Measurements from ENCODE around the gene ALKBH7.
A peak's percentile ranks its signal among the peaks of the same experiment; 100 is the strongest.
"Not testable (repeated sequence)": the region's sequence is repeated elsewhere in the genome, so short reads cannot be mapped to it uniquely, and the experiment has no call there.

ALKBH7 gene

DNA sequence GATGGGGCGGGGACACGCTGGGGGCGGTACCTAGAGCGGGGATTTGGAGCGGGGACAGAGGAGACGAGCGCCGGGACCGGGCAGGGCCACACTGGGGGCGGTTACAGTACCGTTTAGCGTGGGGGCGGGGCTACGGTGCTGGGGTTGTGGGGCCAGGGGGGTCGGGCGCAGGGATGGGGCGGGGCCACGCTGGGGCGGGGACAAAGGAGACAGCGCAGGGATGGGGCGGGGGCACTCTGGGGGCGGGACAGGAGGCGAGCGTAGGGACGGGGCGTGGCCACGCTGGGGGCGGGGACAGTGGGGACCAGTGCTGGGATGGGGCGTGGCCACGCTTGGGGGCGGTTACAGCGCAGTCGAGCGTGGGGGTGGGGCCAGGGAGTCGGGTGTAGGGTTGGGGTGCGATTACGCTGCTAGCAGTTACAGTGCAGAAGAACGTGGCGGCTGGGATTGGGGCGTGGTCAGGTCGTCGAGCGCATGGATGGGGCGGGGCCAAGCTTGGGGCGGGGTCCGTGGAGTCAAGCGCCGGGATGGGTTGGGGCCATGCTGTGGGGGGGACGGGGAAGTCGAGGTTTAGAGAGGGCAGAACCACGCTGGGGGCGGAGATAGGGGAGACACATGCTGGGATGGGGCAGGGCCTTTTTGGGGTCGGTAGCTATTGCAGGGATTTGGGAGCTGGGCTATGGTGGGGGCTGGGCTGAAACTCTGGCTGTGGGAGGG, 660 bp downstream of the ALKBH7 start:
- DNase-seq, result peak; percentile 100

DNA sequence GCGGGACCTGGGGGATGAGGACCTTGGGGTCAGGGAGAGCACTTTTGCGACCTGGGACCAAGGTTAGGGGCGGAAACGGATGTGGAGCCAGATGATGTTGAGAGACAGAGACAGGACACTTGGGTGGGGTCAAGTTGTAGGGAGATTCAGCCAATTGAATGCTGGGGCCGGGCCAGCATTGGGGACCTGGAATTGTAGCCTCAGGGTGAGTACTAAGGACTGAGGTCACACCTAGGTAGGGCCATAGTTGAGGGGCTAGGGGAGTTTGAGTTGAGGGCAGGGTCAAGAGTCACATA, 1.2 kb downstream of the ALKBH7 start:
- peak; percentile 56 for DNase-seq

DNA sequence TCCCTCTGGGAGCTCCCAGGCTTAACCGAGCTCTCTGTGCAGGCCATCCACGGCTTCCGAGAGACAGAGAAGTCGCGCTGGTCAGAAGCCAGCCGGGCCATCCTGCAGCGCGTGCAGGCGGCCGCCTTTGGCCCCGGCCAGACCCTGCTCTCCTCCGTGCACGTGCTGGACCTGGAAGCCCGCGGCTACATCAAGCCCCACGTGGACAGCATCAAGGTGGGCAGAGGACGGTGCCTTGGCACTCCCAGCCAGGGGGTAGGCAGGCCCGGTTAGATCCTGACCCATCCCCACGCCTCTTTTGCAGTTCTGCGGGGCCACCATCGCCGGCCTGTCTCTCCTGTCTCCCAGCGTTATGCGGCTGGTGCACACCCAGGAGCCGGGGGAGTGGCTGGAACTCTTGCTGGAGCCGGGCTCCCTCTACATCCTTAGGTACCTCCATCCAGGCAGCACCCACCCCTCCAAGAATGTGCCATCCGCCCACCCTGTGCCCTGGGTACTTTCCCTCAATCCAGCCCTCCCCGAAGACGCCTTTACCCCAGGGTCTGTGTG, 1.6 kb downstream of the ALKBH7 start:
- DNase-seq, result no peak

DNA sequence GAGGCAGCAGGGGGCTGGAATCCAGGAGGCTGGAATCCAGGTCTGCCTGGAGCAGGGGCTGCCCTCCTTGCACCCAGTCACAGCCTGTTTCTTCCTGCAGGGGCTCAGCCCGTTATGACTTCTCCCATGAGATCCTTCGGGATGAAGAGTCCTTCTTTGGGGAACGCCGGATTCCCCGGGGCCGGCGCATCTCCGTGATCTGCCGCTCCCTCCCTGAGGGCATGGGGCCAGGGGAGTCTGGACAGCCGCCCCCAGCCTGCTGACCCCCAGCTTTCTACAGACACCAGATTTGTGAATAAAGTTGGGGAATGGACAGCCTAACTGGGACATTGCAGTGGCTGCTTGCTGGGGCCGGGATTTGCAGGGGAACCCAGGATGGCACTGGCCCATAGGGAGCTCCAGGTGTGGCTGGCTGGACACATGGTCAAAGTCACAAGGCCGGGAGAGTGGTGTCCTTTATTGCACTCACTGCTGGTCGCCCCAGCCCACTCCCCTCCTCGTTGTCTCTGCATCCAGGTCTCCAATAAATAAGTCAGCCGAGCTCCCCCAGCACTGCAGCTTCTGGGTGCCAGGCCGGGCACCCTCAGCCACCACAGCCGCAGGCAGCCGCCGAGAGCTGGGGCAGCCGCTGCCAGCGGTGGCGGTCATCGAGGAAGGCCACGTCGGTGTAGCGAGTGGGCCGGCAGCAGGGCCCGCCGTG, 2.3 kb downstream of the ALKBH7 start:
- DNase-seq, result no peak

DNA sequence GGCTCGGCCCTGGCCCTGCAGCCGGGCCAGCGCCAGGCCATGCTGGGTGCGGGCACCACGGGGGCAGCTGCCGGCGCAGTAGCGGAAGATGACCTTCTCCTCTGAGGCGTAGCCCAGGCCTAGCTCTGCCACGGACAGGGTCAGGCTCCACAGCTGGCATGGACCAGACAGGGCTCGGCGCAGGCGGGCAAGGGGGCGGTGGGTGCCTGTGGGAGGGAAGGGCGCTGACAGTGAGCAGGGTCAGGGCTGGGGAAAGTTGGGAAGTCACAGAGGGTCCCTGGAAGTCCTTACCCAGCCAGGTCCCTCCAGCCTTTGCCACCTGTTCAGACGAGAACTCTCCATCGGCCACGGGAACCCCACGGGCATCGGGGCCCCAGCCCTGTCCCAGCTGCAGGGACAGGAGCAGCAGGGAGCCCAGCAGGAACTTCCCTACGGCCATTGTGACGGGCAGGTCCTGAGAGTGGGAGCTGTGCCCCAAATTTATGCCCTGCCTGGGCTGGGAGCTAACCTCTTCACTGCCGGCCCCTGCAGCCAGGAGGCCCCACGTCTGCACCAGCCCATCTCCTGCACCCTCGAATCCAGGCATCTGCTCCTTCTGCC, 2.9 kb downstream of the ALKBH7 start, which contains the start of gene PSPN:
PSPN (minus strand) TSS at position 523 of the 600 bp plus-strand sequence; CDS start at position 439, 84 bp downstream.
- DNase-seq, result no peak

DNA sequence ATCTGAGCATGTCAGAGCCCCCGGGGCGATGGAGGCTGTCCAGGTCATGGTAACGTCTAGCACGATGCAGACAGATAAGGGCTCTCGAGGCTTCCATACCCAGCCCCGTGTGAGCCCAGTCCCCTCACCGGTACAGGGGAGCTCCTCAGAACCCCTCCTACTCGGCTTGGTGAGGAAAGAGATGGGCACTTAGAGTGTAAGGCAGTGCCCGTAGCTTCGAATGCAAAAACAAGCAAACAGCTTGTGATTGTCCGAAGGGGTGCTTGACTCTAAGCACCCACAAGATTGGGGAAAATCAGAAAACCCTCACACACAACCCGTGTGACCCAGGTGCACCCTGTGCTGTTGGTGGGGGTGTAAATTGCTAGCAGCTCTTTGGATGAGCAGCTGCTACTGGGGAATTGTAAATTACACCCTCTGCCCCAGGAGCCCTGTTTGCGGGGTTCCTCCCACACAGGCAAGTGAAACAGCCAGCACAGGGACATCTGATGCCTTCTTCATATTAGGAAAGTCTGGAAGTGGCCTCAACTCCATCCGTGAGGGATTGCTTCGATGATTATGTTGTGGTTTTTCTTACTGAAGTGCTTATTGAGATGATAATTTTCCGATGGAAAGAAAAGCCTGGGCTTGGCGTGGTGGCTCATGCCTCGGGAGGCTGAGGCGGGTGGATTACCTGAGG, 4.1 kb downstream of the ALKBH7 start:
- no peak for DNase-seq

DNA sequence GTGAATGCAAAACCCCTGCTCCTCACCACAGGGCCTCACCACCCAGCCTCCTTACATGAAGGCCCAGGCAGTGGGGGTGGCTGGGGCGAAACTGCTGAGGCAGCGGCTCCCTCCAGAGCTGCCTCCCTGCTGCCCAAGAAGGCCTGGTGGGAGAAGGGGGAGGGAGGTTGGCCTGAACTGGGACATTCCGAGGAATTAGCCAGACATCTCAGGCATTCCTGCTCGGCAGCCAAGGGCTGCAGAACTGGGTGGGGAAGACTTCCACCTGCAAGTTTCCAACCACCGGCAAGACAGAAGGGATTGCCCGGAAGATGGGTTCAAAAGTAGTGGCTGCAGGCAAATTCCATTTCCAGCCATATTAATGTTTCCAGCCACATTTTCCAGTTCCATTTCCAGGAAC, 5.4 kb downstream of the ALKBH7 start:
- DNase-seq, result no peak

DNA sequence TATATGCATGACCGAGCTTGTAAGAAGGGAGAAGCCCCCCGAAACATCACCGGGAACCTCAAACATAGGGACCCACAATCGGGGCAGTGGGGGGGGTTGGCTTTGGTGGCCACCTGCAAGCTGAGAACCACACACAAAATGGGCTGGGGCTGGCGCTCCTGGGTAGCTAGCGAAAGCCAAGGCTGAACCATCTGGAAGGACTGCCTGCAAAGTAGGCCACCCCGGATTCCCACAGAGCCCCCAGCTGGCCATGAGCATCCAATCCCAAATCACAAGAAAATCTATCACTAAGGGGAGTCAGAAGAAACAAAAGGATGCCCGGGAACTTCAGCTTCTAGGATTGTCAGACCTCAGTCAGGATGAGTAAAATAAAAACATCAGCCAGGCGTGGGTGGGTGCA, 5.9 kb downstream of the ALKBH7 start:
- no peak for DNase-seq

DNA sequence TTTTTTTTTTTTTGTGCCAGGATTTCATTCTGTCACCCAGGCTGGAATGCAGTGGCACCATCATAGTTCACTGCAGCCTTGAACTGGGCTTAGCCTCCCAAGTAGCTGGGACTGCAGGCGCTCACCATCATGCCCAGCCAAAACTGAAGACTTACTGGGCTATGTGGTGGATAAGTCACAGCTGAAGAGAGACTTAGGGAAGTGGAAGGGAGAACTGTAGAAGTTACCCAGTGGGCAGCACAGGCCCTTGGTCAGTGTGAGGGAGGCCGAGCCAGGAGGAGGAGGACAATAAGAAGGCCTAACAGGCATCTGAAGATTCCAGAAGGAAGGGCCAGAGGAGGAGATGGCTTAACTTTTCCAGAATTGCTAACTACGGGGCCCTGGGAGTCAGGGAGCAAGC, 7.2 kb downstream of the ALKBH7 start:
- DNase-seq, result no peak

DNA sequence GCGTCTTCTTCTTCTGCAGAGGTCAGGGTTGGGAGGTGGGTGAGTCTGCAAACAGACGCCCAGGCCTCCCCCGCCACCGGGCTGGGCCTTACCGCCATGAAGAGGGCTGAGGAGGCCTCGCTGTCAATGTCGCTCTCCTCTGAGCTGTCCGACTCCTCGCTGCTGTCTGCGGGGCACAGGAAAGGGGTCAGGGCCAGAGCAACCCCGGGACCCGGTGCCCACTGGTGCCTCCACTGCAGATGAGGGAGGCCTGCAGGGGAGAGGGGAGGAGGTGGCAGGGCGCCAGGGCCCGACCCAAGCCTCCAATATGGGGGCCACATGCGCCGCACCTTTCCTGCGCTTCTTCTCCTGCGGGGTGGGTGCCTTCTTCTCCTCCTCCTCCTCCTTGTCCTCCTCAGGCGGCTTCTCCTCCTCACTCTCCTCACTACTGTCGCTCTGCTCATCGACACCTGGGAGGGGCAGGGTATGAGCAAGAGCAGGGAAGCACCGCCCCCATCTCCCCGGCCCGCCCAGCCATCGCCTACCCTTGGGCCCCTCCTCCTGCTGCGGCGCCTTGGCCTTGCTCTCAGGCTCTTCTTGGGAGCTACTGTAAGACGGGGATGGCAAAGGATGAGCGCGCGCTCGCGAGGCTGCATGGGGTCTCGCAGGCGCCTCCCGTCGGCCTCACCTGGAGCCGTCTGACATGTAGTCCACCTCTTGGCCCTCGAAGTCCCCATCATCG, 8.6 kb downstream of the ALKBH7 start:
- DNase-seq, result no peak

DNA sequence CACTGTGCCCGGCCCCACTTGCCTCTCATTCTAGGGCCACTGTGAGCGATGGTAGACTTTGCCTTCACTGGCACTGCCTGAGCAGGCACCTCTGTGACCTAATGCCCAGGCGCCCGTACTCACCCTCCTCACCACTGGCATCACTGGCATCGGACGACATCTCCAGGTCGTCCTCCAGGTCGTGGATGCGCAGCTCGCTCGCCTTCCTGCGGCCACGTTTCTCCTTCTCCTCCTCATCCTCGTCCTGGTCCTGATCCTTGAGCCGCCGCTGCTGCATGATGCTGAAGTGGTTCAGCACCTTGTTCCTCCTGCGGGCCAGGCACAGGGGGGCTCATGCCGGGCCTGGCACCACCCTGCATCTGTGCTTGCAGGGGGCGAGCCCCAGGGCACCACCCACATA, 10.6 kb downstream of the ALKBH7 start:
- no peak for DNase-seq

DNA sequence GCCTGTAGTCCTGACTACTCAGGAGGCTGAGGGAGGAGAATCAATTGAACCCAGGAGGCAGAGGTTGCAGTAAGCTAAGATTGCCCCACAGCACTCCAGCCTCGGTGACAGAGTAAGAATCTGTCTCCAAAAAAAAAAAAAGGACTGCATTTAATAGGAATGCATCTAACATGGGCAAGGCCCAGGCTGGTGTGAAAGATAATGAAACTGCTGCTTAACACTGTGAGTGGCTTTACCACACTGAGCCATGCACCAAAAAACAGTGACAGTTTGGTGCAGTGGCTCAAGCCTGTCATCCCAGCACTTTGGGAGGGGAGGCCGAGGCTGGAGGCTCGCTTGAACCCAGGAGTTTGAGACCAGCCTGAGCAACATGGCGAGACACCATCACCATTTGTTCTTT, 11.8 kb downstream of the ALKBH7 start:
- peak; percentile 58 for DNase-seq

DNA sequence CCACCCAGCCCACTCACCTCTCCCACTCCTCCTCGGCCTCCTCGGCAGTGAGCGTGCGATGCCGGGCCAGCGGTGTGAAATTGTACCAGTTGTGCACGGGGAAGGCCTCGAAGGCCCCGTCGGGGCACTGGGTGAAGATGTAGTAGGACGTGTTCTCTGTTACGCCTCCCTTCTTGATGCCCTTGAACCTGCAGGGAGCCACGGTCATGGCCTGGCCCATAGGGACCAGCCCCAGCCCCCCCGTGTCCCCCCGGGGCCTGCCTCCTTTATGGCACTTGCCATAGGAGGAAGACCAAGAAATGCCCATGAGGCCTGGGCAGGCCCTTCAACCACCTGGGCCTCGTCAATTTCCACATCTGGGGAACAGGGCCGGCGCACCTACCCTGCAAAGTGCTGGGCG, 14.8 kb downstream of the ALKBH7 start:
- no peak for DNase-seq

DNA sequence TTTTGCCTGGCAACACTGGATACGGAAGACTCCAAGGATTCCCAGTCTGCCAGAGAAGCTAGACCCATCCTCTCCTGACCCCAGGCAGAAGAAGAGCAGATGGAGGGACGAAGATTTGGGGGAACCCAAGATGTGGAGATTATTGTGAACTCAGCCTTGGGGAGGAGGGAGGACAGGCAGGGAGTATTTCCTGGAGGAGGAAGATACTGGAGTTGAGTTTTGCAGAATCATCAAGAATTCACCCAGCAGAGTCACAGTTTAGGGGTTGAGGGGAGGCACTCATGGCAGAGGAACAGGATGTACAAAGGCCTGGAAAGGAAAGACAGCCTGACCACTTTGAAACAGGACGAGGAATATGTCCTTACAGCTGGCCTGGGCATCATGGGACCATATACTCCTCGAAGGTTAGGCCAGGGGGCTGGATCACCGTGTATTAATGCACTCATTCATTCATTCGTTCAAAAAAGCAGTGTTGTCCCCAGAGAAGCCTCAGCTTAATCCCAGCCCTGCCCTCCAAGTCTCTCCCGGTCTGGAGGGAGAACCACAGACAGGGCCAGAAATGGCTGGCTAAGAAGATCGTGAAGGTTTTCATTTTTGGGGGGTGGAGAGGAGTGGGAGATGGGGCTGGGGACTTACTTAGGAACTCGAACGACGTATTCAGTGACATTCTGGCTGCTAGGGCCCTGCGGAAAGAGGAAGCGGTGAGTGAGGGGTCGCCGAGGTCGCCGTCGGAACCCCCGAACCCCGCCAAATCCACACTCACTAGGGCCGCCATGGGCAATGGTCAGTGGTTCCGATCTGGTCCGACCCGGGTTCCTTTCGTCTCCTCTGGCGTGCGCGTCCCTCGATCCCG, 19.9 kb downstream of the ALKBH7 start:
- no peak for DNase-seq

DNA sequence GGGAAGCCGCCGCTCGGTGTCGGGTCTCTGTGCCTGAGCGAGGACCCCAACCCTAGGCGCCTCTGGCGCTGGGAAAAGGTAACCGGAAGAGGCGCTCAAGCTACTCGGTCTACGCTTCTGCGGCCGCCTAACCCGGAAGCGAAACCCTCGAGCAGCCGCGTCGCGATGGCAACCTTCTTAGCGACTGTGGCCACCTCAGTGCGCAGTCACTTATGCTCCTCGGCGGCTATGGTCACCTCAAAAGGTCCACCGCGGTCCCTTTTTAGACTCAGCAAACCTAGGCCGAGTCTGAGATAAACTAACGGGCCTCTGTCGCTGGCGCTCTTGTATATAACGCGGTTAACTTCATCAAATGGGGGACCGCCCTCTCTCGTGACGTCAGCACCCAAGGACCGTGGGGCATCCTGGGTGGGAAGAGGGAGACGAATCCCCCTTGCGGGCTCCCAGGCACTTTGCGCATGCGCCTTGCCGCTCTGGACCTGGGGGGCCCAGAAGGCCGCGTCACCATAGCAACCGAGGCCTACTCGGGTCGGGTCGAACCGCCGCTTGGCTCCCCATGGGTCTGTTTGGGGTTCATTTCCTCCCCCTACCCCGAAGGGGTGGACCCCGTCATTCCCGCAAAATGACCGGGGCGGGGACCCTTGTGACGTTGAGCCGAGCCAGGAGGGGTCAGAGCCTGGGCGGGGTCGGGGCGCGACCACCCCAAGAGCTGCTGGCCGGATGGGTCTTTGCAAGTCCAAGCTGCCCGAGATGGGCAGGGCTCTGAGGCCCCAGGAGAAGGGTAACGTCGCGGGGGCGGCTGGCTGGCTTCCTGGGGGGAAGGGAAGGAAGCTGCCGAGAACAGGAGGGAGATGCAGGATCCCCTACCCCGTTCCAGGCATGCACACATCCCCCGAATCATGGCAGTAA, 20.7 kb downstream of the ALKBH7 start, which contains the start of gene GTF2F1:
GTF2F1 (minus strand) TSS at position 91 of the 909 bp plus-strand sequence. CDS start 169 bp downstream, outside the sequence.
- peak; percentile 98 for DNase-seq

DNA sequence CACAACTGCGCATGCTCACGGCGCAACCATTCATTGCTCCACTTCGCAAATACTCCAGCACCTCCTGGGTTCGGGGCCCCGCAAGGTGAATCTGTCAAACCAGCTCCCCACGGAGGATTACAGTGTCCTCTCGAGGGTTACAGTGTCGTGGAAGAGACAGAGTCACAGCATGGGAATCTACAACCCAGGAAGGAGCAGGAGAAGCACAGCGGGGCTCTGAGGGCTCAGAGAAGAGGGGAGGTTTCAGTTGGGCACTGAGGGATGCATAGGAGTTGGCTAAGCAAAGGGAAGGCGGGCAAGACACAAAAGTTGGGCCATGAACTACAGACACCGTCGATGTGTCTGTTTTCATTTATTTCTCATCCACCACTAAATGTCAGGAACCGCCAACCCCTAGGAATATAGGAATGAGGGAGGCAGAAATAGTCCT, 21.4 kb downstream of the ALKBH7 start:
- DNase-seq, result no peak

DNA sequence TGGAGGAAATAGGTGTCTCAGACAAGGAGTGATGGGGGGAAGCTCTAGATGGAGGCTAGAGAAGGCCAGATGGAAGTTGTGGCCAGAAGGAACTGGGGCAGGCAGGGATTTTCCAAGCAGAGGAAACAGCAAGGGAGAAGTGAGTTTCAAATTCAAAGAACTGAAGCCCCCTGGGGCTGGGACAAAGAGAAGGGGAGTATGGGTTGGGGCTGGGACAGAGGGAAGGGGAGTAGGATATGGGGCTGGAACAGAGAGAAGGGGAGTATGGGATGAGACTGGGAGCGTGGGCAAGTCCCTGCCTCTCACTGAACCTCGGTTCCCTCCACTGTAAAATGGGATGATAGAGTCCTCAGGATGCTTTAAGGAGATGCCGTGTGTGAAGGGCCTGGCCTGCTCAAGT, 22.2 kb downstream of the ALKBH7 start:
- DNase-seq, result no peak

DNA sequence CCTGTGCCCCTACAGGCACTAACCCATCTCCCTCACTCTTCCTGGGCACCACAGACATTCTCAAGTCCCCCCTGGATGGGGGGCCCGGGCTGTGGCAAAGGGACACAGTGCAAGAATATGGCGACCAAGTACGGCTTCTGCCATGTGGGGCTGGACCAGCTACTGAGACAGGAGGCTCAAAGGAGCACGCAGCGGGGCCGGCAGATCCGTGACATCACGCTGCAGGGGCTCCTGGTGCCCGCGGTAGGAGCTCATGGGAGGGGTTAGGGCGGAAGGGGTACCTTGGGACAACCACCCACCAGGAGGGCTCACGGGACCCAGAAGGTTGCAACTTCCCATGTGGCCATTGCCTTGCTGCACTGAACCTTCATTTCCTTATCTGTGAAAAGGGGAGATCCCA, 23.7 kb downstream of the ALKBH7 start:
- DNase-seq, result no peak

DNA sequence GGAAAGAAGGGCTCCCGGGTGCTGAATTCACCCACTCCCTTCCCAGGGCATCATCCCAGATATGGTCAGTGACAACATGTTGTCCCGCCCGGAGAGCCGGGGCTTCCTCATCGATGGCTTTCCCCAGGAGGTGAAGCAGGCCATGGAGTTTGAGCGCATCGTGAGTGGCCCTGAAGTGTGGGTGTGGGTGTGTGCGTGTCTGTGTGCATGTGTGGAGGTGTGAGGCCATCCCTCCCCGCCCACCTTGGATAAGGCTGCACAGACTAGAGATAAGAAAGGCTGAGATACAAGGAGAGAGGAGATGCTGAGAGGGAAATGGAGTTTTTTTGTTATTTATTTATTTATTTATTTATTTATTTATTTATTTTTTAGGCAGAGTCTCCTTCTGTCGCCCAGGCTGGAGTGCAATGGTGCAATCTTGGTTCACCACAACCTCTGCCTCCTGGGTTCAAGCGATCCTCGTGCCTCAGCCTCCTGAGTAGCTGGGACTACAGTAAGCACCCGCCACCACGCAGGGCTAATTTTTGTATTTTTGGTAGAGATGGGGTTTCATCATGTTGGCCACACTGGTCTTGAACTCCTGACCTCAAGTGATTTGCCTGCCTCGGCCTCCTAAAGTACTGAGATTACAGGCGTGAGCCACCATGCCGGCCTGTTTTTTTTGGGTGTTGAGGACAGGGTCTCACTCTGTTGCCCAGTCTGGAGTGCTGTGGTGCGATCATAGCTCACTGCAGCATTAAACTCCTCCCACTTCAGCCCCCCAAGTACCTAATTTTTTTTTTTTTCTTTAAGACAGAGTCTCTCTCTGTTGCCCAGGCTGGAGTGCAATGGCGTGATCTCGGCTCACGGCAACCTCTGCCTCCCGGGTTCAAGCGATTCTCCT, 27.7 kb downstream of the ALKBH7 start:
- not testable (repeated sequence) for DNase-seq
